ENCODE measurements around the gene TMEM108.
A peak's percentile ranks its signal among the peaks of the same experiment; 100 is the strongest.

The TMEM108 gene

GRCh38 chr3:133414021-133414392 is 375.8 kb downstream of the TMEM108 start:
- DNase-seq (ENCODE audit: extremely low read depth, insufficient read length) = no peak
- no peak for TF ChIP-seq CTCF (IDR thresholded peaks at IDR 0.05; ENCODE audit: insufficient read depth, low read length, poor library complexity, severe bottlenecking)

GRCh38 chr3:133418361-133418760 is 380.2 kb downstream of the TMEM108 start:
- H3K4me3 ChIP-seq (replicated peaks; ENCODE audit: low read depth, low read length) = no peak overlapping the region
- TF ChIP-seq CTCF (IDR thresholded peaks at IDR 0.05; ENCODE audit: insufficient read depth, low read length, poor library complexity, severe bottlenecking) = no peak
- H3K36me3 ChIP-seq (ENCODE audit: control insufficient read depth, insufficient read depth, low read length) = no peaks in the 10 kb centered on the region
- no peaks in the 10 kb centered on the region for H3K27me3 ChIP-seq (replicated peaks; ENCODE audit: control insufficient read depth, insufficient read depth, low read length)
- DNase-seq (ENCODE audit: extremely low read depth, insufficient read length) = no peak

More at GRCh38 chr3:133414021-133414392, 375.8 kb downstream of the TMEM108 start:
- Histone ChIP-seq H3K36me3 (ENCODE audit: control insufficient read depth, insufficient read depth, low read length) (no peaks in the 10 kb centered on the region), H3K4me3 (replicated peaks; ENCODE audit: low read depth, low read length) (no peak overlapping the region), H3K27me3 (replicated peaks; ENCODE audit: control insufficient read depth, insufficient read depth, low read length) (no peaks in the 10 kb centered on the region; the same call in 1 of the 2 replicates)

- Histone ChIP-seq H3K27me3 (replicated peaks; ENCODE audit: control insufficient read depth, insufficient read depth, low read length) (no peaks in the 10 kb centered on the region), H3K4me3 (replicated peaks; ENCODE audit: low read depth, low read length) (no peak overlapping the region), H3K36me3 (ENCODE audit: control insufficient read depth, insufficient read depth, low read length) (no peaks in the 10 kb centered on the region)
- TF ChIP-seq CTCF (IDR thresholded peaks at IDR 0.05; ENCODE audit: insufficient read depth, low read length, poor library complexity, severe bottlenecking) = no peak
- DNase-seq (ENCODE audit: extremely low read depth, insufficient read length) = no peak
These were observed 381.1 kb downstream of the TMEM108 start for GRCh38 chr3:133419151-133419909.

- no peaks in the 10 kb centered on the region for H3K27me3 ChIP-seq (replicated peaks; ENCODE audit: control insufficient read depth, insufficient read depth, low read length)
- peak; percentile 42 for DNase-seq (ENCODE audit: extremely low read depth, insufficient read length)
- TF ChIP-seq CTCF (IDR thresholded peaks at IDR 0.05; ENCODE audit: insufficient read depth, low read length, poor library complexity, severe bottlenecking) = no peak
- no peak overlapping the region for H3K4me3 ChIP-seq (replicated peaks; ENCODE audit: low read depth, low read length)
- H3K36me3 ChIP-seq (ENCODE audit: control insufficient read depth, insufficient read depth, low read length) = no peaks in the 10 kb centered on the region
These were observed 387.0 kb downstream of the TMEM108 start for GRCh38 chr3:133424937-133425869.

- Histone ChIP-seq H3K4me3 (replicated peaks; ENCODE audit: low read depth, low read length) (no peak overlapping the region), H3K27me3 (replicated peaks; ENCODE audit: control insufficient read depth, insufficient read depth, low read length) (no peaks in the 10 kb centered on the region), H3K36me3 (ENCODE audit: control insufficient read depth, insufficient read depth, low read length) (no peaks in the 10 kb centered on the region)
- no peak for TF ChIP-seq CTCF (IDR thresholded peaks at IDR 0.05; ENCODE audit: insufficient read depth, low read length, poor library complexity, severe bottlenecking)
- peak; percentile 48 for DNase-seq (ENCODE audit: extremely low read depth, insufficient read length)
These were observed 387.7 kb downstream of the TMEM108 start for GRCh38 chr3:133425898-133426297.

Measured in GM06990 (cell line).